AG09319 (cell line): ENCODE results near the gene NHSL1.

Experiments used
- DNase-seq: peaks from one replicate; pipeline ENCODE4 v3.0.0-alpha.2; 2010; ENCODE audit warnings: low read depth; ENCODE audit errors: extremely low read depth
- CTCF ChIP-seq: IDR thresholded peaks from 2 replicates; pipeline ENCODE4 v1.5.1; 2011; ENCODE audit warnings: low read depth, mild to moderate bottlenecking, inconsistent platforms, low read length, moderate library complexity

NHSL1 gene

GRCh38 chr6:138410048-138410735 is 89.1 kb downstream of the NHSL1 start:
- DNase-seq: peak; percentile 49
- TF ChIP-seq CTCF: no peak

- no peak for TF ChIP-seq CTCF
- DNase-seq: no peak
Measured at GRCh38 chr6:138406443-138406842, 92.9 kb downstream of the NHSL1 start.

GRCh38 chr6:138405816-138406413 is 93.4 kb downstream of the NHSL1 start:
- no peak for DNase-seq
- TF ChIP-seq CTCF: no peak

GRCh38 chr6:138404666-138405337 is 94.5 kb downstream of the NHSL1 start:
- no peak for DNase-seq
- TF ChIP-seq CTCF: no peak; the same call in 1 of the 2 replicates

- DNase-seq: peak; percentile 66
- peak; percentile 29 for TF ChIP-seq CTCF
Measured at GRCh38 chr6:138403801-138404665, 95.3 kb downstream of the NHSL1 start, which contains the start of gene HEBP2. TSS of gene HEBP2 (plus strand) at chr6:138404223. CDS start at chr6:138404496, 273 bp downstream.

- peak; percentile 32 for TF ChIP-seq CTCF
- no peak for DNase-seq
Measured at GRCh38 chr6:138403324-138403800, 95.9 kb downstream of the NHSL1 start.
